ENCODE data around the gene CD300LG. TPM values are rescaled to one million over a fixed set of nuclear protein-coding genes. Genes with fewer than 3 reads are reported as not detected.
A peak's percentile ranks its signal among the peaks of the same experiment; 100 is the strongest.

CD300LG gene
- total RNA-seq, 1 experiment from 2014 or later: not detected

DNA sequence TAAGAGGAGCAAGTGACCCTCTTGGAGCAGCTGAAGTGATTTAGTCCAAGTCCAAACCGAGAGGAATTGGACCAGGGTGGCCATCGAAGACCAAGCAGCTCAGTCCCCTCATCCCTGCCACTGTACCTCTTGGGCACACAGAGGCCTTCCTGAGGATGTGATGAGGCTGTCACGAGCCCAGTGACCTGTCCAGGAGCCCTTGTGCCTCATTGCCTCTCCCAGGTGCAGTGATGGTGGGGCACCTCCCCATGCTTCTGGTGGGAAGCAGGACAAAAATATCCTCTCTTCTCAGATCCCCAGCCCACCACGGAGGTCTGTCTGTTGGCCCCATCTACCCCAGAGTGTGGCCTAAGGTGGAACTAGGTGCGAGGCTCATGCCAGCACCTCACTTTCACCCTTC is 2.7 kb upstream of the CD300LG start:
- Histone ChIP-seq H3K27ac (ENCODE audit: low read depth, low read length, poor library complexity, severe bottlenecking) (no peak overlapping the region), H3K36me3 (ENCODE audit: insufficient read depth, low read length, poor library complexity, severe bottlenecking) (no peaks in the 10 kb centered on the region), H3K9me3 (ENCODE audit: low read depth, low read length, poor library complexity, severe bottlenecking) (no peaks in the 10 kb centered on the region), H3K4me3 (ENCODE audit: low read depth, low read length, poor library complexity, severe bottlenecking) (no peak overlapping the region), H3K4me1 (ENCODE audit: insufficient read depth, low read length, poor library complexity, severe bottlenecking) (no peaks in the 10 kb centered on the region), H3K27me3 (replicated peaks; ENCODE audit: insufficient read depth, low read depth, low read length, poor library complexity) (no peaks in the 10 kb centered on the region)
- CTCF ChIA-PET: no interaction called here
- no TSS peak for BruUV-seq (replicated peaks)
- intact Hi-C loops (cut with micrococcal nuclease; ENCODE audit: unreplicated experiment): no loop called here
- POLR2A ChIA-PET (ENCODE audit: low non-redundant PET): no interaction called here
- no peak for TF ChIP-seq EZH2 (IDR thresholded peaks at IDR 0.05; ENCODE audit: borderline replicate concordance, low read depth, low read length, poor library complexity, severe bottlenecking)
- TF ChIP-seq CTCF (conservative IDR thresholded peaks at IDR 0.05; ENCODE audit: low read depth, low read length): no peak
- no peak for DNase-seq (ENCODE audit: low spot score)

DNA sequence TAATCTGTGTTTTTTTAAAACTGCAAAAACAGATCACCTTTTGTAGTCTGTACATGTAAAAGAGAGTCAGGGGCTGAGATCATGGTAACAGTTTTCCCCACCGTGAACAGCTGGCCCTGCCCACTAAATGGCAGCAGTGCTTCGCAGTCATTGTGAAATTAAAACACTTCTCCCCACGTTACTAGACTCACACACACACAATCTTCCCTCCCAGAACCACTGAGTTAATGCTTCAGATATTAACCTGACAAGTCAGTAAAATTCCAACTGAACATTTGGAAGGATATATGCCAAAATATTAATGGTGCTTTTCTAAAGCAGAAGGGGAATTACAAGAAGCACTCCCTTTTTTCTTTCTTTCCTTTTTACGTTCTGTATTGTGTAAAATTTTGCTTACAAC is 1.2 kb upstream of the CD300LG start:
- DNase-seq (ENCODE audit: low spot score): no peak
- TF ChIP-seq EZH2 (IDR thresholded peaks at IDR 0.05; ENCODE audit: borderline replicate concordance, low read depth, low read length, poor library complexity, severe bottlenecking): no peak
- TF ChIP-seq CTCF (conservative IDR thresholded peaks at IDR 0.05; ENCODE audit: low read depth, low read length): no peak
- Histone ChIP-seq H3K4me1 (ENCODE audit: insufficient read depth, low read length, poor library complexity, severe bottlenecking) (no peaks in the 10 kb centered on the region), H3K9me3 (ENCODE audit: low read depth, low read length, poor library complexity, severe bottlenecking) (no peaks in the 10 kb centered on the region), H3K27me3 (replicated peaks; ENCODE audit: insufficient read depth, low read depth, low read length, poor library complexity) (no peaks in the 10 kb centered on the region), H3K27ac (ENCODE audit: low read depth, low read length, poor library complexity, severe bottlenecking) (no peak overlapping the region), H3K36me3 (ENCODE audit: insufficient read depth, low read length, poor library complexity, severe bottlenecking) (no peaks in the 10 kb centered on the region), H3K4me3 (ENCODE audit: low read depth, low read length, poor library complexity, severe bottlenecking) (no peak overlapping the region)
- intact Hi-C loops (cut with micrococcal nuclease; ENCODE audit: unreplicated experiment): no loop called here
- no TSS peak for BruUV-seq (replicated peaks)
- ChIA-PET CTCF (interaction anchor here (0.5 to 0.9 kb wide), 4 partner anchors 12 to 292 kb away, joined by 3 to 4 read pairs (median 3); no protein-coding TSS in a partner anchor), POLR2A (ENCODE audit: low non-redundant PET) (no interaction called here)

- BruUV-seq (replicated peaks): no TSS peak
- peak; percentile 60 for DNase-seq (ENCODE audit: low spot score)
- POLR2A ChIA-PET (ENCODE audit: low non-redundant PET): no interaction called here
- intact Hi-C loops (cut with micrococcal nuclease; ENCODE audit: unreplicated experiment): no loop called here
- TF ChIP-seq EZH2 (IDR thresholded peaks at IDR 0.05; ENCODE audit: borderline replicate concordance, low read depth, low read length, poor library complexity, severe bottlenecking): no peak
- peak; percentile 77 for TF ChIP-seq CTCF (conservative IDR thresholded peaks at IDR 0.05; ENCODE audit: low read depth, low read length)
- Histone ChIP-seq H3K4me1 (ENCODE audit: insufficient read depth, low read length, poor library complexity, severe bottlenecking) (no peaks in the 10 kb centered on the region), H3K27ac (ENCODE audit: low read depth, low read length, poor library complexity, severe bottlenecking) (no peak overlapping the region), H3K27me3 (replicated peaks; ENCODE audit: insufficient read depth, low read depth, low read length, poor library complexity) (no peaks in the 10 kb centered on the region), H3K4me3 (ENCODE audit: low read depth, low read length, poor library complexity, severe bottlenecking) (no peak overlapping the region), H3K36me3 (ENCODE audit: insufficient read depth, low read length, poor library complexity, severe bottlenecking) (no peaks in the 10 kb centered on the region), H3K9me3 (ENCODE audit: low read depth, low read length, poor library complexity, severe bottlenecking) (no peaks in the 10 kb centered on the region)
- CTCF ChIA-PET: interaction anchor here (0.5 to 0.9 kb wide), 7 partner anchors 12 to 292 kb away, joined by 3 to 5 read pairs (median 3); no protein-coding TSS in a partner anchor
Observed at GRCh38 chr17:43846221-43846712, 709 bp upstream of the CD300LG start.
